Activated CD8-positive, alpha-beta memory T cell treated with anti-CD3 and anti-CD28 coated beads, Interleukin-2, amount 50 U/mL, for 1 hour (primary cell): Measurements from ENCODE around the gene ANAPC1.
"Not testable (repeated sequence)": the region's sequence is repeated elsewhere in the genome, so short reads cannot be mapped to it uniquely, and the experiment has no call there.

Source experiments
- DNase-seq: peaks from one replicate; pipeline ENCODE4 v3.0.0-alpha.2; 2020; ENCODE audit errors: extremely low read depth

Gene ANAPC1

DNA sequence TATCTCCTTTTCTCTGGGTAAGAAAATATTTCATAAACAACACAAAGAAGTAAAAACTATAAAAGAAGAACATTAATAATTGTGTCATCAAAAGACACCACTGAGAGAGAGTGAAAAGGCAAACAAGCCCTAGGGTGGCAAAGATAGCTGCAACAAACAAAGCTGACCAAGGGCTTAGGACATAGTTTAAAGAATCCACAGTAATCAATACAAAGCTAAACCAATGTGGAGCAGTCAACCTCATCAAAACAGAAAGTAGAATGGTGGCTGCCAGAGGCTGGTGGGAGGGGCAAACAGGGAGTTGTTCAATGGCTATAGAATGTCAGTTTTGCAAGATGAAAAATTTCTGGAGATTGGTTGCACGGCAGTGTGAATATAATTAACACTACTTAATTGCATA, 93.4 kb downstream of the ANAPC1 start:
- DNase-seq: not testable (repeated sequence)

GRCh38 chr2:111784081-111784480, 99.9 kb downstream of the ANAPC1 start:
- not testable (repeated sequence) for DNase-seq

- not testable (repeated sequence) for DNase-seq
These were observed 101.8 kb downstream of the ANAPC1 start for GRCh38 chr2:111782195-111782594.

- not testable (repeated sequence) for DNase-seq
These were observed 102.4 kb downstream of the ANAPC1 start for GRCh38 chr2:111781443-111782094.

- DNase-seq: not testable (repeated sequence)
These were observed 106.8 kb downstream of the ANAPC1 start for GRCh38 chr2:111777155-111777554.

GRCh38 chr2:111776296-111776695, 107.7 kb downstream of the ANAPC1 start:
- not testable (repeated sequence) for DNase-seq

DNA sequence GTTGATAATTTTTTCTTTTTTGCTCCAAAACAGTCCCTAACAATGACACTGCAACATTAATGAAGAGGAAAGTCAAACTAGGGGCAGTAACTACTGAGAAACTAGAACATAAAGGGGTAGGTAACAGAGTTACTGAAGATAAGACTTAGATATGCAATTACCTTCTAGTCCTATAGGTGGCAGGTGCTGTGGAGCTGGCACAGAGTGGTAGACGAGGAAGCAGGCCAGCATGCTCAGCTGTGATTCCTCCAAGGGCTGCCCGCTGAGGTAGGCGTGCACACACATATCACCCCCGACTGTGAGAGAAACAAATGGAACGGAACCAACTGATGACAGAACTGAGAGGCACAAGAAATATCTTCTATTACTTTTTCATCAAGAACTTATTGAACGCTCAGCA, 111.8 kb downstream of the ANAPC1 start:
- not testable (repeated sequence) for DNase-seq

GRCh38 chr2:111770916-111771658, 112.9 kb downstream of the ANAPC1 start:
- DNase-seq: not testable (repeated sequence)

- not testable (repeated sequence) for DNase-seq
These were observed 115.5 kb downstream of the ANAPC1 start for GRCh38 chr2:111768266-111769190.

GRCh38 chr2:111767087-111767486, 116.9 kb downstream of the ANAPC1 start:
- not testable (repeated sequence) for DNase-seq

DNA sequence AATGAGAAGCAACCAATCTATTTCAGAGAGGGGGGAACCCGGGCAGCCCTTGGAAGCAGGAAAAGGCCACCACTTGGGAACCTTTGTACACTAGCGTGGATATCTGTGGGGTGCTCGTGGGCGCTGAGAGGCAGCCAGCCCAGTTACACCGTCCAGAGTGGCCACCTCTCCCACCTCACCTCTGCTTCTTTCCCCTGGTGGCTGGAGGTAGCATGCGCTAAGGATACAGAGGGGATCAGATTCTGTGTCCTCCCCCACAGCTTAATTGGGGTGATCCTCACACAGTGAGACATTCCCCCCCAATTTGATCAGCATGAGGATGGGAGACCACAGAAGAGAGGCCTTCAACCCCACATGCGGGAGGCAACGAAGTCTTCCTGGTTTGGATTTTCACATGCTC, 117.7 kb downstream of the ANAPC1 start:
- not testable (repeated sequence) for DNase-seq

DNA sequence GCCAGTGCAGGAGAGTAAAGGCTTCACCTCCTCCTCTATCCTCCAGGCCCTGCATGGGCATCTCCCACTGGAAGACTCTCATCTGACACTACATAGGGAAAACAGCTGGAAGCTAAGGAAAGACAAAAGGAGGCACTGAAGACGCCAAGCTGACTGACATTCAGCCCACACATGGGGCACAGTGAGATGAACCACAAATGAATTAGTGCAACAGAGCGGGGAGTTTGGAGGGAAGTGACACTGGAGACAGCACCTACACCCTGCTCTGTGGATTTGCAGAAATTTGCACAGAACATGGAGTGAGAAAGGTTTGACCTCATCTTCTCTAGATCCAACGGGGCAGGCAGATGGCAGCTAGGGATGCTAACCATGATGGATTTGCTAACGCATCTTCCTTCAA, 119.8 kb downstream of the ANAPC1 start:
- DNase-seq: not testable (repeated sequence)

DNA sequence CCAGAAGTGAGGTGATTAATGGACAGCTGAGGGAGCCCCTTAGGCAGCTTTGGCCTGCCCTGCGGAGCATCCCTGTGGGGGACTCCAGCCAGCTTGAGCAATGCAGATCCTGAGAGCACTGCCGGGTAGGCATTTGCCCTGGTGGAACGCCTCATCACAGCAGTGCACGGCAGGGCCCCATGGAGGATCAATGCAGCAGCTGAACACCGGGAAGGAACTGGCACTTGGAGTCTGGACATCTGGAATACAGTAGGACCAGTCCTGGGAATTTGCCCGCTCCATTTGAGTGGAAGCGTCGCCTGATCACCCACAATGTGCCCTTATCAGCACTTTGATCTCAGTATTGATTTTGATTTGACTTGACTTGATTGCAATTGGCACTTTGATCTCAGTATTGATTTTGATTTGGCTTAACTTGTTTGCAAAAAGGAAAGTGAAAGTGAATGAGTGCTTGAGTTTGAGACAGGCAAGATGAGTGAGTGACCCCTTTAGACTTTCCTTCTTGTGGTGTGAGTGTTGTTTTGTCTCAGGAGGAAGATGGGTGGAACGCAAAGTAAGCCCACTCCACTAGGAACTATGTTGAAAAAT, 123.2 kb downstream of the ANAPC1 start:
- not testable (repeated sequence) for DNase-seq

GRCh38 chr2:111752533-111752932, 131.5 kb downstream of the ANAPC1 start:
- DNase-seq: not testable (repeated sequence)

GRCh38 chr2:111750641-111751040, 133.4 kb downstream of the ANAPC1 start:
- DNase-seq: not testable (repeated sequence)

DNA sequence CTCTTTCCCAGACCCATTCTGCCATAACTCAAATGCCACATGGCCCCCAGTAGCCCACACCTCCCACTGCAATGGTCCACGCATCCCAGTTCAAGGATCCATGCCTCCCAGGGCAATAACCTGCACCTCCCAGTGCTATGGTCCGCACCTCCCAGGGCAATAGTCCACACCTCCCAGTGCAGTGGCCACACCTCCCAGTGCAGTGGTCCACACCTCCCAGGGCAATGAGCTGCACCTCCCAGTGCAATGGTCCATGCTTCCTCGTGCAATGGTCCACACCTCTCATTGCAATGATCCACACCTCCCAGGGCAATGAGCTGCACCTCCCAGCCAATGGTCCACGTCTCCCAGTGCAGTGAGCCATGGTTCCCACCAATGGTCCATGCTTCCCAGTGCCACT, 135.6 kb downstream of the ANAPC1 start:
- not testable (repeated sequence) for DNase-seq

DNA sequence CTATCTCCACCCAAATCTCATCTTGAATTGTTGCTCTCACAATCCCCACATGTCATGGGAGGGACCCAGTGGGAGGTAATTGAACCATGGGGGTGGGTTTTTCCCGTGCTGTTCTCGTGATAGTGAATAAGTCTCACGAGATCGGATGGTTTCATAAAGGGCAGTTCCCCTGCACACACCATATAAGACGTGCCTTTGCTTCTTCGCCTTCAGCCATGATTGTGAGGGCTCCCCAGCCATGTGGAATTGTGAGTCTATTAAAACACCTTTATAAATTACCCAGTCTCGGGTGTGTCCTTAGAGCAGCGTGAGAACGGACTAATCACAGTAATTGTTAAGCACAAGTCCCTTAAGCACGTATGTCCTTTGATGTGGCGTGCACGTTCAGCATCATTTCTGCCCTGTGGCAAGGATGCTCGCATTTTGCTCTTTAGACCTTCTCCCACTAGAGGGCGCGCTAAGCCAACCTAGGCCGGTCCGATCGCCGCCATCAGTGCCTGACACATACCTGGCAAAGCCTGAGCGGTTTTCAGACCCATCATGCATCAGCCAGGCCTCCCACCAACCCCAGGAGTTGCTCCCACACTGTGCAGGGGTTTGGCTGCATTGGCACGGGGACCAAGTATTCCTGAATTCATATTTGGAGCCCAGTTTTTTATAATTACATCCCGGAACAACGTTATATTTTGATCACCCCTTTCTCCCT, 136.4 kb downstream of the ANAPC1 start:
- DNase-seq: not testable (repeated sequence)

- not testable (repeated sequence) for DNase-seq
These were observed 139.2 kb downstream of the ANAPC1 start for GRCh38 chr2:111744751-111745150.

- not testable (repeated sequence) for DNase-seq
These were observed 142.5 kb downstream of the ANAPC1 start for GRCh38 chr2:111741517-111741916.

DNA sequence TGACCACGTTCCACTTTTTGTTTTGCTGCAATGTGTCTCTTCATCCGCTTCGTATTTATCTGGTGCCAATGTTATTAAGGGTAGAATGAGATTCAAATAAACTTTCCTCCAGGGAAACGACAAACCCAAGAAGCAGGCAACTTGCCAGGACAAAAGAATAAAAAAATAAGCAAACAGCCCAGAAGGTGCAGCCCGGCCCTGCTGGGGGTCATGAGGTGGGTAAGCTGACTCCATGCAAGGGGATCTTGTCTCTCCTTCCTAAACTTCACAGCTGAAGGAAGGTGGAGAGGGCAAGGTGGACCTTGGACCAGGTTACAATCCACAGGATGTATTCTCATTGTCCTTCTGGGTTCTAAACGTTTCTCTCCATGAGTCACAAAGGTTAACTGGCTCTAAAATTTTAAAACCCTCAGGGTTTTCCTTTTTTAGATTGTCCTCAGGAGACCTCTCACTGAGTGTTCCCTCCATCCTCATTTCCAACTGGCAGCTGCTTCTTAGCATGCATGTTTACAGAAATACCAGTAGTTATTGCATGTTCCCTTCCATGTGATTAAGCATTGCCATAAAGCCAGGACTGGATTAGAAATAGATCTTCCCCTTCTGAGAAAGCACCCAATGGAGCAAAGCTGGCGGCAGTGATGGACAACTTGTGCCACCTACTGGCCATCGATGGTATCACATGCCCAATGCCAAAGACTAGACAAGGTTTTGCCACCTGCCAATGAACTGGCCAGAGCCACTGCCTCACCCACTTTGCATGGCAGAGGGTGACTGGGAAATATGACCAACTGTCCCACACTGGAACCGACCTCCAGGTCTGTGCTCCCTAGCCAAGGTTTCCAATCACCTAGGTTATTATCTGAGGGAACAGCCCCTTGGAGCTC, 147.9 kb downstream of the ANAPC1 start:
- not testable (repeated sequence) for DNase-seq
